HG03097 (cell line): ENCODE results near the gene LDLRAD4.

Experiments
- ATAC-seq: cut with Tn5 transposase; IDR thresholded peaks from one replicate; pipeline ENCODE4 v1.9.1; 2021; ENCODE audit not compliant: unreplicated experiment, low FRiP score

LDLRAD4 gene

DNA sequence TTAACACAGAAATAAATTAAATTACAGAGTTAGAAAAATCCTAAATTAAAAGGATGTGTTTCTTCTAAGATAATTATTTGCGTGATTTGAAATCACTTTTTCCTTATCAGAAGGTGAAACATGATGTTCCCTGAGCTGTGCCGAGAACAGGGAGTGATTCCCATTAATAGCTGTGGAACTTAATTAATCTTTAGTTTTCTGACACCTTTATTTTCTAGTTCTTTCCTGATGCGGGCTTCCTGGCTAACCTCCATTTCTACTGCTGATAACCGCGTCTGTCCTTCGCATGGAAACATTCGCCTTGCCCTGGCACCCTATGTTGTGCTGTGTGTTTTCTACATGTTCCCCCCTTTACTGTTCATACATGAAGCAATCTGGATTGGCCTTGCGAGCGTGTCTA, 334.9 kb downstream of the LDLRAD4 start:
- ATAC-seq = no peak

DNA sequence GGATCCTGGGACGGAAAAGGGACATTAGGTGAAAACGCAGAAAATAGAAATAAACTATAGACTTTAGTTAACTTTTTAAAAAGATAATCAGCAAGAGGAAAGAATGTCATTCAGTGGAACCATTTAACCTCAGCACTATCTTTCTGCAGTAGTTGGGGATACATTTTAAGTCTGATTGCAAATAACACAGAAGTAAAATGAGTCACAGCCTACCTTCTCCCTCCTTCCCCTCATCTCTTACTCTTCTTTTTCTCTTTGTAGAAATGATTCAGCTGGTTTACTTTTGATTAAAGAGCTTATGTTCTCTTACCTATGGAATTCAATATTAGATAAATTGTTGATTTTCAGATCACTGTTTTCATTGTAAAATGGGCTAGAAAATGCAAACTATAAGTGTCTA, 336.6 kb downstream of the LDLRAD4 start:
- ATAC-seq = no peak

DNA sequence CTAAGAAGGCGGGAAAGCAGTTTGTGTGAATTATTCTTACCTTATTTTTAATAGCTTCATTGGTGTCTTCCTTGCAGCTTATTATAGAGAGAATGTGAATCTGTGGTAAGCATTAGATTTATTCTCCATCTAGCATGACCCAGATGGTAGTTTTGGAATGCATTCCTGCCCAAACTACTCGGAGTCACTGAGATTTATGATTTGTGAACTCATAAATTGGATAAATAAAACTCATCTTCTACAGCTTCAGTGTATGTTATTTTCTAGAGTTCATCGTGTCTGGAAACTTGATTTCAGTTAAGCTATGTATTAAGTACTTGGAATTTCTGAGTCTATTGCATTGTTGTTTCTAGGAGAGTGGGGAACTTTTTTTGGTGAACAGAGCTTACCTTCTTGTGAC, 337.3 kb downstream of the LDLRAD4 start:
- no peak for ATAC-seq

DNA sequence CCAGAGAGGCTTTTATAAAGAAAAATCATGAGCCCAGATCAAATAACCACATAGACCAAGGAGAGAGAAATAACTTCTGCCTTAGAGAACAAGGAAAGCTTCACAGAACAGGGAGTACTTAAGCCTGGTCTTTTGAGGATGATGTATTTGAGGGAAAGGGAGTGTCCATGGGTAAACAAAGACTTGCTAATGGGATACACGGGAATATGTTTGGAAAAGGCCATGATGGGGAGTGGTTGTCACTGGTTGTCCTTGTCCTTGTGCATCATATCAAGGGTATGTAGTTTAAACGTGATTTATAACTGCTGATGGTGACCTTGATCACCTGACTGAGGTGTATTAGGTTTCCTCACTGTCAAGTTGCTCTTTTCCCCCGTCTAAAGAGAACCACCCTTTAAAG, 337.9 kb downstream of the LDLRAD4 start:
- ATAC-seq = no peak

DNA sequence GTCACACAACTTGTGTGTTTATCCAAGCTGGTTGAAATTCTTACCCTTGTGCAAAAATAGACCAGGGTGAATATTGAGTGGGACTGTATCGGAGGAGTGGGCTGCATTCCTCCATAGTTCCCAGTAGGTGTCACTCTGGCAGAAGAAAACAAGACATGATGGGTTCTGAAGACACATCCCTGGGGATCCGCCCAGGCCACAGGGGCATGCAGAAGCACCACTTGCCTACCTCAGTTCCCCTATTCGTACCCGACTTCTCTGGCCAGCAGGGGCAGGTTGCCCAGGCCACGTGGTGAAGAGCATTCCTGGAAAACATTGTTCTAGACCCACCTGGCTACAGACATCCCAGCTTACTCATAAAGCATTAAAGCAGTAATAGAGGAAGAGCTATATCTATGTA, 339.6 kb downstream of the LDLRAD4 start:
- no peak for ATAC-seq

DNA sequence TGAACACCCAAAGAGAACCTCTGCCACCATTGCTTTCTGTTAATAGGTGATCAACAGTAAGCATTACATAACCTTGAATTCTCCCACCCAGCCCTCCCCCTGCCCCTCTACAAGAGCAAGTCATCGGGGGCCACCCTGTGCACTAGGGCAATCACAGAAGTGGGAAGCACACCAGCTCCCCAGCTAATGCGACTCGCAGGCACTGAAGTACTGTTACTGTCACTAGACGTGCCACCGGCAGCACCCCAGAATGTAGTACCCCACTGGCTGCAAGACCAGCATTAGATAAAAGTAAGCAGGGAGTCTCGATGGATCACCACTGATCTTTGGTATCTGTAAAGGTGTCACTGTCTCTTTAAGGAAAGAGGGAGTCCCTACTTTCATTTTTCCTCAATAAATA, 340.2 kb downstream of the LDLRAD4 start:
- ATAC-seq = no peak

DNA sequence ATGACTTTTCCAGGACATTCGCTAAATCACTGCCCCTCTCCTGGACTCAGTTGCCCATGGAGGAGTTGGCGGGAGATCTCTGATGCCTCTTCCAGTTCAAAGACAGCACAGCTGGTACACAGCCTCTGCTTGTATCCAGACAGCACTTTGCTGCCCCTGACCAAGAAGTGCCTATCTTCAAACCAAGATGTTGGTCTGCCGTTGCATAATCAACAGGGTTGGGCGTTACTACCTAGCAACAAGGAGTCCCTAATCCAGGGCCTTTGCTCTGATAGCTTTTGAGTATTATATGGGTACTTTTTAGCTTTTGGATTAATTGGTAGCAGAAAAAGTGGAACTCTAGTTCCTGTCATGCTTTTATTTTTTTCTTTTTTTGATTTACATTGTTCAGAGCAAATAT, 341.2 kb downstream of the LDLRAD4 start:
- ATAC-seq = no peak

DNA sequence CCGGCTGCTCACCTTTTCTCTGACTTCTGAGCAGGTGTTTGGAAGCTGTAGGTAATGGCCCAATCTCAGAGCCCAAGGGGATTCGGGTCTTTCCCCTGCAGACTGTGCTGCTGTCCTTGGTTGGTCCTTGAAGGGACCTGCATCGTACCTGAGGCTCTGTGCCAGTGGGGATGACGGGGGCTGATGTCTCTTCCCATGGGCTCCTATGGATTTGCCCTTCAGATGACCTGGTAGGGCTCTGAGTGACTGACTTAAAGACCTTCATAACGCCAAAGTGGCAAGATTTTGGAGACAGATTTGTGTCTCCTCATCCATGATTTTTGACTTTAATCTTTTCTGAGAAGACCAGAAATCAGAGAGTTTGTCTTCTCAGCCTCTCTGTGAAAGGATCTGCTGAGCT, 341.7 kb downstream of the LDLRAD4 start:
- no peak for ATAC-seq

DNA sequence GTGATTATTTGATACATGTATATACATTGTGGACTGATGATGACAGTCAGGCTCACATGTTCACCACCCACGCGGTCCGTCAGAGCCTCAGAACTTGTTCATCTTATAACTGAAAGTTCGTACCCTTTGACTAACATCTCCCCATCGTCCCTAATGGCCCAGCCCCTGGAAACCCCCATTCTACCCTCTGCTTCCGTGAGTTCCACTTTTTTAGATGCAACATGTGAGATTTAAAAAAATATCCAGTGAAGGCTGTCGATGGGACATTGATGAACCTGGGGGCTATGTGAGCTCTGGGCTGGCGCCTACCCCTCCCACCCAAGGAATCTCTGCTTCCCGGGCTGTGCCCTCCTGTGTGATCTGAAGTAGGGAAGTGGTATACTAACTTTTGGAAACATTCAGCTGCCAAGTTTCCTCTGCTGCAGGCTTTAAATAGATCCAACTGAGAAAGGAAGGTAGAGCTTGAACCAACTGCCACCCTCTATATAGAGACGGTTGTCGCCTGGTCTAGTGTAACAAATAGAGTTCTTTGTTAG, 344.0 kb downstream of the LDLRAD4 start:
- peak; percentile 49 for ATAC-seq

DNA sequence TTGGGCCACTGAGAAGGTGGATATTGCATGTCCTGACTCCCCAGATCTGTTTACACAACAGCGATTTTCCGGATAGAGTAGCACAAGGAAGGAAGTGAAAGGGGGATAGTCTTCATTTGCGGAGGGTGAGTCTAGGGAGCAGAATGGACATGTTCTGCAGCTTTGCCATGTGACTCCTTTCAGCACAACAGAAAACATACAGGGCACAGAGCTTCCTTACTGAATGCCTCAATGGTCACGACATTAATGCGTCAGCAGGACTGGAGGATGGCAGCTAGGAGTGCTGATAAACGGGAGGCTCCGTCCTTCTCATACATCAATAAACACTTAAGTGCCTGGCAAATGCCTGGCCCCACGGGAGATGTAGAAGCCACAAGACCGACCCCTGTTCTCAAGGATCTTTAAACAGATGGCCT, 344.8 kb downstream of the LDLRAD4 start:
- no peak for ATAC-seq

DNA sequence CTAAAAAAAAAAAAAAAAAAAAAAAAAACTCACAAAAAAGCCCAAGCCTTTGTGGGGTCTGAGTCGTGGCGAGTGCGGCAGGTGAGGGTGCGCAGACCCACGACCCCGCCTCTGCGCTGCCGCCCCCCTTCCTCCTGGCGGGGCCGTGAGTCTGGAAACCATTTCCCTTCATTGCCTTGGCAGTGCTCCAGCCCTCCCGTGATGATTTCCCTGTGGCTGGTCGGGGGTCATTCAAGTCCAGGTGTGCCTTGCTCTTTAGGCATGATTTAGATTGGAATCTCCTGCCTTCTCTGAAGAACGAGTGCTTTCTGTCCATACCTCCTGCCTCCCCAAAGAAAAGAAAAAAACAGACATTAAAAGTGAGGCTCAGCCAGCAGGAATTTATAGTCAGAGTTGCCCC, 346.0 kb downstream of the LDLRAD4 start:
- no peak for ATAC-seq

DNA sequence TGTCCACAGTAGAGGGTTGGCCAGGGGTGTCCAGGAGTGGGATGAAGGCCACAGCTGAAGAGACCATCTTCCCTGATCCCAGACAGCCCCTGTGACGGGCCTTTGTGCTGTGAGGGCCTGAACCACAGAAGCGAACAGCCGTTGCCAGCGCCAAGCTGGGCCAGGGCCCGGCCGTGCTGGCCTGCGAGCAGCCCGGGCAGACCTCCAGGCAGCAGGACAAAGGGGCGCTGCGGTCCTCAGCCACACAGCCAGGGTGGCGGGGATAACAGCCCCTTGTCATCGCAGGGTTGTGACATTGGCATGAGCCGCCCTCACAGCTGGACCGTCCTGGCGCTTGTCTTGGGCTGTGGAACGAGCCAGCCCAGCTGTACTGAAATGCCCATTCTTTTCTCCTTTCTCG, 346.7 kb downstream of the LDLRAD4 start:
- no peak for ATAC-seq

DNA sequence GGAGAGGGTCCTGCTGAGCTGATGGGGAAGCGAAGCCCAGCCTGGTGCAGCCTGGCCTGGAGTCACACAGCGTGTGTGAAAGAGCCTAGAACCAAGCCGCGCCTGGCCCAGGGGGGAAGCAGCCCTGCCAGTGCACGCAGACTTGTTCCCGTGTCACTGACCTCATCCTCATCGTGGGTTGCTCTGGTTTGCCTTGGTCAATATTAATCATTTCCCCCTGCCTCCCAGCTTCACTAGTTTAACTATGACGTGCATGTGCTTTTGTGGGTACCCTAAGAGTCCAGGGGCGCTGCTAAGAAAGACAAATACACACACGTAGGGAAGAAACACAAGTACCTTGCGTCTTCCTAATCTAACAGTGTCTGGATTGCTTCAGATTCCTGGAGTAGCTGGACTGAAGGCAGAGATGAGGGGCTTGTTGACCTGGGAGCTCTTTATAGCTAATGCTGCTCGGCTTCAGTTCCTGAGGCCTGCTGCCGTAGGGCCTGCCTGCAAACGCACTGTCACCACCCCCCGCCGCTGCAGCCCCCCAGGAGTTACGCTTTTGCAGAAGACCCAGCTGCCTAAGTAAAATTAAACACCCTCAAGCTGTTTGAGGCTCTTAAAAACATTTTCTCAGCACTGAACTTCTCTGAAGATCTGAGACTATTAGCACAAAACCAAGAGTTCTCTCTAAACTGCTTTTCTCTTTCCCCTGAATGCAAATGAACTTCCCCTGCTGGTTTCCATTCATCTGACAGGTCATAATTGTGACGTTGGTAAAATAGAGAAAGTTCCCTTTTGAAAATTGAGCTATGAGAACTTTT, 348.6 kb downstream of the LDLRAD4 start:
- ATAC-seq = peak; percentile 49

DNA sequence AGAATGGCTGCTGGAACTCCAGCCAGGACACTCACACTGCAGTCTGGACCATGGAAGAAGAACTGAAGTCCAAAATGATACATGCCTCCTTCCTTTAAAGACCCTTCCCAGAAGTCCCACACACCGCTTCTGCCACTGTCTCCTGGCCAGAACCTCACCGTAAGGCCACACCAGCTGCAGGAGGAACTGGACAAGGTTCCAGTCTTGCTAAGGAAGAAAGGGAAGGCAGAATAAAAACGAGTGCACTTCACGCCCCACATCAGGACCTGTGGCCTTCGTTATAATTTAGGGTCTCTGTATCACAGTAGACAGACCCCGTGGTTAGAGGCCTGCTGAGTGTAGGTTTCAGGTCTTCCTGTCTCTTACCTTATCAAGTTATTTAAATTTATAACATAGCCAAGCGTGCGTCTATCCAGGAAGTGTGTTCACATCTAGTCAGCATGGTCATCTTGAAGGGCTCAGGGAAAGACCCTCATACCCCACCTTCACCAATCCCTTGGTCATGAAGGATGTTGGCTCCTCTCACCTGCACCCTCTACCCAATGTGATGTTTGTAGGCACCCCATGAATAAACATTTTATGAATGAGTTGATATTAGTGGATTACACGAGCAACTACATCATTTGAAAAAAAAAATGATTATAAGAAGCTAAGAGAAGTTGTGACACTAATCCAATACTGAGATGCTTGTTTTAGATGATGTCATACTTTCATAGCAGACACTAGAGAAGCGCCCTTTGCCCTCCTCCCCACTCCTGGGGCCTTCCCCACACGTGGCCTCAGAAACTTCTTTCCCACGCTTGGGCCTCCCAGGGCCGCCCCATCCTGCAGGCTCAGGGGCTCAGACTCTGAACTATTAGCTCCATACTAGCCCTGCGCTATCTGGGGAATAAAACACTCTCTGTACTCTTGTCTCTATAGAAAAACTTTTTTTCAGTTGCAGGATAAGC, 350.2 kb downstream of the LDLRAD4 start:
- ATAC-seq = peak; percentile 50

DNA sequence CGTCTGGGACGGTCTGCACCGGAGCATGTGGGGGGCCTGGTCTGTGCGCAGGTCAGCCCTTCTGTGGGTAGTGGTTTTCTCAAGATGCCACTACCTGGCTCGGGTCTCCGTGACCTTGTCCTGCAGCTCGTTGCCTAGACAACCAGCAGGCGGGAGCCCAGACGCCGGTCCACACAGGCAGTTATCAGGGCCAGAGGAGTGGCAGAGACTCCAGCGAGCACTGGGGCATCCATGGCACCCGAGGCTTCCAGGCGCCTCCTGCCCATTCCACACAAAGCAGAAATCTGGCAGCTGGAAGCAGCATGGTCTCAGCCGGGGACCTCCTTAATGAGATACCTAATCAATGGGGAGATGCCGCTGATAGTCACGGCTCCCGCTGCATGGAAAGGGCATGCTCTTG, 351.7 kb downstream of the LDLRAD4 start:
- no peak for ATAC-seq

DNA sequence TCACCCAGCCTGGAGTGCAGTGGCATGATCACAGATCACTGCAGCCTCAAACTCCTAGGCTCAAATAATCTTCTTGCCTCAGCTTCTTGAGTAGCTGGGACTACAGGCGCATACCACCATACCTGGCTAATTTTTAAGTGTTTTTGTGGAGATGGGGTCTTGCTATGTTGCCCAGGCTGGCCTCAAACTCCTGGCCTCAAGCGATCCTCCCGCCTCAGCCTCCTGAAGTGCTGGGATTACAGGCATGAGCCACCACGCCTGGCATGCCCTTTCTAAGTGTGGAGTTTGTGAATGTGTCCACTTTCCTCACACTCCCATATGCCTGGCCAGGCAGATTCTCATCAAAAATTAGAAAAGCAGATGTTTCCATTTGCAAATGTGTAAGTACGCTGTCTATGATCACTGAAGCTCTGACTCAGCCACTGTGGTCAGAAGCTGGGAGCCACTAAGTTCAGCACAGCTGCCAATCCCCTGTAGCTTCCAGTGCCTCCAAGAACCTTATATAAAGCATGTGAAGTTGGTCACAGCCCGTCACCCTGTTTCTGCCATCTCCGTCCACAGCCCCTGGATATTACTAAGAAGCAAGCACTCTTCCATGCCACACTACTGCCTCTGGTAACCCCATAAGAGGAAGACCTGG, 352.4 kb downstream of the LDLRAD4 start:
- ATAC-seq = no peak

DNA sequence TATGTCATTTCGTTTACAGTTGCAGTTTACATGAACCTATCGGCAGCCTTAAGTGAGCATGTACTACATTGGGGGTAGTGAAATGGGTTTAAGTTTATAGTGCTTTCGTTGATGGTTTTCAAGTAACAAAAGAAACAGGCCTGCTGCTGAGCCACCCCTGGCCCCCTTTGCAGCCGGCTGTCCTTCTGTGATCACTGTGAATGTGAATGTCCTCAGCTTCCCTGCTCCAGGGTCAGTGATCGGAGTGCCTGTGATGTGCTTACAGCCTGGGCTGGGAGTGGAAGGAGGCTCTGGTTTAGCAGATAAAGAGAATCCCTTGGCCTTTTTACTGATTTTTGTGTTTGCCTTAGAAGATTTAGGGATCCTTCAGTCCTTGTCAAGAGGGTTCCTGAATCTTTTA, 353.6 kb downstream of the LDLRAD4 start:
- no peak for ATAC-seq

DNA sequence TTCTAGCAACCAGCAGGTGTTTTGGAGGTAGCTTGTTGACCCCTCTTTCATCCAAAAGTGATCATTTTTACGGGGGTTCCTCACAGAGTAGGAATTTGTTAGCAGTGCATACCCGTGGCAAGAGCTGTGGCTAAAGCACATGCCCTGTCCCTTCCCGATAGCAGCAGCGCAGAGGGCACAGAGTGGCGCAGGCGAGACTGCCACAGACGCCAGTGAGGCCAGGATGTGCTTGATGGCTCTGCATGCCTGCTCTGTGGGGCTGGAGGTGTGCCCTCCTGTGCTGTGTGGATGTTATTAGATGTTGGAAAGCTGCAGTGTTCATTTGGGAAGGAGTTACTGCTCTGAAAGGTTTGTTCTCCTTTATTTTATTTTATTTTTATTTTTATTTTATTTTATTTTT, 354.2 kb downstream of the LDLRAD4 start:
- ATAC-seq = no peak

DNA sequence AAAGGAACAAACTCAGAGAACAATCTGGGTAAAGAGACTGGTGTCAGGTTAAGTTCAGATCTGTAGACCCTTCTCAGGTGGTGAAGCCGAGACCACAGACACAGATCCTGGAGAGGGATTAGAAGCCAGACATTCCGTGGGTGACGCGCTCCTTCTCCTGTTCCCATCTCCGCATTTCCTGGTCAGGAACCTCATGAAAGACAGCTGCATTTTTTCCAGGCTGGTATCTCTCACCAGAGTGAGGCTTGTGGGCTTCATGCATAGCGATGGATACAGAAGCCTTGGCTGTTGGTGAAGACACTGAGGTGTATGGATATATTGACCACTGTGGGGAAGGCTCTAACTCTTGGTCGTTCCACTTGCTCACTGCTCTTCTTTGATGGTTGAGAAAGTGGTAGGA, 355.2 kb downstream of the LDLRAD4 start:
- no peak for ATAC-seq

DNA sequence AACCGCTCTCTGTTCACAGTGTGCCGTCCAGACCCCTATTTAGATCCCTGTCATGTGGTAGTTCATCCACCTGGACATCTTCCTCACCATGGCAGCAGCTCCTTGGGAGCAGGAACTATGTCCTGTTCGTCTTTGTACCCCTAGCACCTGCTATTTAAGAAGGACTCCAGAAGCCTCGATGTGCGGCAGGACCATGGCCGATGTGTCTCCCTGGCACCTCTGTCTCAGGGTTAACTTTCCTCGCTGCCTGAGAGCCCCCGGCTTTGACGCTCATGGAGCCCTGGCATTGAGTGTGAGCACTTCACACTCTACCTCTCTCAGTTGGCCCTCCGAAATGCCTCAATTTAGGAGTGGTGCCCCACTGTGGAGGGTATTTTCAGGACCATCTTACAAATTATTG, 355.8 kb downstream of the LDLRAD4 start:
- ATAC-seq = no peak

DNA sequence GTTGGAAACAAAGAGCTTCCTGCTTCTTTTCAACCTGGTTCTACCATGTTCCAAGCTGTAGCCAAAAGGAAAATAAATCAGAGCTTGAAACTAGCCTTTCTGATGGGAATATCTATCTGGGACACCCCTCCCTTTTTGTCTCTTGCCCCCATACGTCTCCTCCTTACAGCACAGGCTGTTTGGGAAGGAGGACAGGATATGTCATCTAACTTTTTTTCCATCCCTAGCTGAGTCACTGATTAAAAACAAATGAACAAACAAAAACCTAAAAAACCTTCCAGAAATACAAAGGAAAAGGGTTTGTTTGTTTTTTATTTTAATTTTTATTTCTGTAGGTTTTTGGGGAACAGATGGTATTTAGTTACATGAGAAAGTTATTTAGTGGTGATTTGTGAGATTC, 356.2 kb downstream of the LDLRAD4 start:
- ATAC-seq = no peak
